Temporal lobe (tissue), 2 donors: ENCODE results near the gene LMBR1. TPM values are rescaled to one million over a fixed set of nuclear protein-coding genes. Genes with fewer than 3 reads are reported as not detected.

Source experiments
- small RNA-seq: library from RNA; depleted of rRNA; stranded (forward); fragments of <200 nt; gene quantifications from one replicate; pipeline ENCODE3, GENCODE V24; 2014; ENCODE audit warnings: low replicate concordance
- total RNA-seq: library from RNA; depleted of rRNA; stranded (reverse); fragments of >200 nt; gene quantifications from one replicate; pipeline ENCODE4 v1.2.3, GENCODE V29; 2014

LMBR1 gene
- total RNA-seq, 1 donor from 2014 or later: 148 TPM

Small RNA genes lying within 50 kb of the gene (small RNA-seq; reads per million reads assigned to genes)
- gene RNU4-31P: not detected

Other genes with a start within 250 kb of the LMBR1 start
- gene NOM1, start 56.5 kb upstream of the LMBR1 start, total RNA-seq: 24.1 TPM
- not detected for gene MNX1, start 117.5 kb upstream of the LMBR1 start, total RNA-seq
- 68.4 TPM for gene UBE3C, start 245.7 kb upstream of the LMBR1 start, total RNA-seq